IPS DF 4.7 (cell line): ENCODE results near the gene CFAP20DC.
"Not testable (repeated sequence)": the region's sequence is repeated elsewhere in the genome, so short reads cannot be mapped to it uniquely, and the experiment has no call there.

Experiments used
- DNase-seq: peaks from one replicate; pipeline ENCODE4 v3.0.0-alpha.2; 2013; ENCODE audit warnings: low spot score; ENCODE audit errors: extremely low read depth

CFAP20DC gene

GRCh38 chr3:58749948-58750347, 299.9 kb downstream of the CFAP20DC start:
- no peak for DNase-seq

GRCh38 chr3:58748024-58748423, 301.8 kb downstream of the CFAP20DC start:
- no peak for DNase-seq

- no peak for DNase-seq
These were observed 303.1 kb downstream of the CFAP20DC start for GRCh38 chr3:58746758-58747157.

- no peak for DNase-seq
These were observed 306.5 kb downstream of the CFAP20DC start for GRCh38 chr3:58743296-58743695.

GRCh38 chr3:58742239-58742638, 307.6 kb downstream of the CFAP20DC start:
- no peak for DNase-seq

GRCh38 chr3:58737644-58738043, 312.2 kb downstream of the CFAP20DC start:
- DNase-seq, result no peak

- no peak for DNase-seq
These were observed 318.2 kb downstream of the CFAP20DC start for GRCh38 chr3:58731673-58732072.

- DNase-seq, result no peak
These were observed 321.1 kb downstream of the CFAP20DC start for GRCh38 chr3:58728723-58729122.

GRCh38 chr3:58725326-58725853, 324.4 kb downstream of the CFAP20DC start:
- no peak for DNase-seq

GRCh38 chr3:58724336-58724735, 325.5 kb downstream of the CFAP20DC start:
- no peak for DNase-seq

GRCh38 chr3:58723173-58723572, 326.7 kb downstream of the CFAP20DC start:
- no peak for DNase-seq

- no peak for DNase-seq
These were observed 327.3 kb downstream of the CFAP20DC start for GRCh38 chr3:58722561-58722960.

GRCh38 chr3:58720526-58720925, 329.3 kb downstream of the CFAP20DC start:
- no peak for DNase-seq

- no peak for DNase-seq
These were observed 330.1 kb downstream of the CFAP20DC start for GRCh38 chr3:58719684-58720083.

GRCh38 chr3:58713715-58714401, 336.0 kb downstream of the CFAP20DC start:
- no peak for DNase-seq

- DNase-seq, result no peak
These were observed 338.0 kb downstream of the CFAP20DC start for GRCh38 chr3:58711871-58712270.

- not testable (repeated sequence) for DNase-seq
These were observed 340.8 kb downstream of the CFAP20DC start for GRCh38 chr3:58708983-58709382.

GRCh38 chr3:58708116-58708791, 341.6 kb downstream of the CFAP20DC start:
- DNase-seq, result no peak

GRCh38 chr3:58707390-58707930, 342.4 kb downstream of the CFAP20DC start:
- no peak for DNase-seq

- DNase-seq, result no peak
These were observed 343.2 kb downstream of the CFAP20DC start for GRCh38 chr3:58706395-58707167.

GRCh38 chr3:58704745-58705144, 345.1 kb downstream of the CFAP20DC start:
- no peak for DNase-seq

- DNase-seq, result not testable (repeated sequence)
These were observed 345.5 kb downstream of the CFAP20DC start for GRCh38 chr3:58704304-58704703.
